ENCODE data around the gene CYP3A7.
"Not testable (repeated sequence)": the region's sequence is repeated elsewhere in the genome, so short reads cannot be mapped to it uniquely, and the experiment has no call there.

Gene CYP3A7

GRCh38 chr7:99698867-99699730 lies 35.9 kb downstream of the CYP3A7 start:
- DNase-seq, result not testable (repeated sequence)

DNA sequence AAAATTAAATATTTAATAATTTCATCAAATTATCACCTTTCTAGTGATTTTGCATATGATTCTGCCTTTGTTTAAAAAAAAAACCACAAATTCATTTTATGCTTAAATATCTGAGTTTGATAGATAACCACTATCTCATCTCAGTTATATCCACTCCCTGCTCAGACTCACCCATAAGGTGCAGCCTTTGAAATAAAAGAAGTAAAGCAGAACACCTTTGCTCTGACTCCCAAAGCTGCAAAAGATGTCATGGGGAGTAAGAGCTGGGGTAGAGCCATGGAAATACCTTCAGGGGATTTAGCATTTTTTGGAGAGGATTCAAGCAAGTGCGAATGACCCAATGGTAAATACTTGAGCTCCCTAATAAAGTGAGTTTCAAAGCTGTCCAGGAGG lies 40.1 kb downstream of the CYP3A7 start:
- no peak for DNase-seq

- DNase-seq, result no peak
These were observed 40.6 kb downstream of the CYP3A7 start for GRCh38 chr7:99694201-99694911.

DNA sequence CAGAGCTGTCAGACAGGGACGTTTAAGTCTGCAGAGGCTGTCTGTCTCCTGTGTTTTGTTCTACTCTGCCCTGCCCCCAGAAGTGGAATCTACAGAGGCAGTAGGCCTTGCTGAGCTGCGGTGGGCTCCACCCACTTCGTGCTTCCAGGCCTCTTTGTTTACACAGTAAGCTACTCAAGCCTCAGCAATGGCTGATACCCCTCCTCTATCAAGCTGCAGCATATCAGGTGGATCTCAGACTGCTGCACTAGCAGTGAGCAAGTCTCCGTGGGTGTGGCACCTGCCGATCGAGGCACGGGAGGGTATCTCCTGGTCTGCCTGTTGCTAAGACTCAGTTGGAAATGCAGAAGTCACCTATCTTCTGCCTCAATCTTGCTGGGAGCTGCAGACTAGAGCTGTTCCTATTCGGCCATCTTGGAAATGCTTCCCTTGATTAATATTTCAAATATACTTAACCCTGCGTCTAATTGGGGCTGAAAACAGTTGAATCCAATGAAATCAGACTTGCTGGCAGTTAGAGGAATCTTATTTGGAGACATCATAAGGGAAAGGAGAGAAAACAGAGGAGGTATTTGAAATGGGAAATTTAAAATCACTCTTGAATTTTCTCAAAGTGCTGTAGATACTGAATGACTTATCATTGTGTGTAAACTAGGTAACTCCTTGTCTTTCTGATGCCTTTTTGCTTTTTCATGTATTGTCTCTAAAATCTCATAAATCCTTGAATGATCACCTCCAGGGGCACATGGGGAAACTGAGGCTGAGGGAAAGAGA lies 41.4 kb downstream of the CYP3A7 start:
- no peak for DNase-seq

DNA sequence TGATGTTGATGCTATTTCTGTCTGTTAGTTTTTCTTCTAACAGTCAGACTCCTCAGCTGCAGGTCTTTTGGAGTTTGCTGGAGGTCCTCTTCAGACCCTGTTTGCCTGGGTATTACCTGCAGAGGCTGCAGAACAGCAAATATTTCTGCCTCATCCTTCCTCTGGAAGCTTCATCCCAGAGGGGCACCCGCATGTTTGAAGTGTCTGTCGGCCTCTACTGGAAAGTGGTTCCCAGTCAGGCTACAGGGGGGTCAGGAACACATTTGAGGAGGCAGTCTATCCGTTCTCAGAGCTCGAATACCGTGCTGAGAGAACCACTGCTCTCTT lies 41.9 kb downstream of the CYP3A7 start:
- no peak for DNase-seq

- not testable (repeated sequence) for DNase-seq
These were observed 42.4 kb downstream of the CYP3A7 start for GRCh38 chr7:99692563-99692962.

GRCh38 chr7:99691658-99692057 lies 43.3 kb downstream of the CYP3A7 start:
- DNase-seq, result not testable (repeated sequence)

DNA sequence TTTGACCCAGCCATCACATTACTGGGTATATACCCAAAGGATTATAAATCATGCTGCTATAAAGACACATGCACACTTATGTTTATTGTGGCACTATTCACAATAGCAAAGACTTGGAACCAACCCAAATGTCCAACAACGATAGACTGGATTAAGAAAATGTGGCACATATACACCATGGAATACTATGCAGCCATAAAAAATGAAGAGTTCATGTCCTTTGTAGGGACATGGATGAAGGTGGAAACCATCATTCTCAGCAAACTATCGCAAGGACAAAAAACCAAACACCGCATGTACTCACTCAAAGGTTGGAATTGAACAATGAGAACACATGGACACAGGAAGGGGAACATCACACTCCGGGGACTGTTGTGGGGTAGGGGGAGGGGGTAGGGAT lies 44.1 kb downstream of the CYP3A7 start:
- DNase-seq, result not testable (repeated sequence)

GRCh38 chr7:99685871-99686608 lies 49.0 kb downstream of the CYP3A7 start:
- not testable (repeated sequence) for DNase-seq

GRCh38 chr7:99685129-99685758 lies 49.8 kb downstream of the CYP3A7 start:
- no peak for DNase-seq

DNA sequence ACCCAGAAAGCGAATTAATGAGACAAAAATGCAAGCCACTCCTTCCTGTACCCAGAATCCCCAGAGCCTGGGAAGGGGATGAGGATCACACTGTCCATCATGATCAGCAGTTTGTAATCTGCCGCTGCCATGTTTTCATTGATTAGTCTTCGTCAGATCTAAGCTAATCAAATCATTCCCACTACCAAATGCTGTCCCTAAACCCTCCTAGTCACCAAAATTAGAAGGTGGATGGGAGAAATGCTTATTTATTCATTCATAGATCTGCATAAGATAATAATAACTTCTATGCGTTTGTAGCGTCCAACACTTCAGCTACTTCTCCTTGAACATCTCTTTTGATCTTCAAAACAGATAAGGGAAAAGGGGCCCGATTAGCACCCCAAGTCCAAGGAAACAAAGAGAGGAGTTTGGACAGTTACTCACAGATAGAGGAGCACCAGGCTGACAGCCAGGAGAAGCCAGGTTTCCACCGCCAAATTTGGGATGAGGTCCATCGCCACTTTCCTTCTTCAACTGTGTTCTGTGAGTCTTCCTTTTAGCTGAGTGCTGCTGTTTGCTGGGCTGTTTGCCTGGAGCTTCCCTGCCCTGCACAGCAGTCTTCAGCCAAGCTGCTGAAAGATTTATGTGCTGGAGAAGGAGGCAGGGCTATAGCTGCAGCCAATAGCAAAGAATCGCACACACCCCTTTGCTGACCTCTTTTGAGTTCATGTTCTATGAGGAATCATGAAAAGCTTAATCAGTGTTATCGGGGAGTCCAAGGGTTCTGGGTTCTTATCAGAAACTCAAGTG lies 55.4 kb downstream of the CYP3A7 start, which contains the start of gene CYP3A5:
CYP3A5 (minus strand) TSS at position 597 of the 792 bp plus-strand sequence; CDS start at position 497, 100 bp downstream.
- DNase-seq, result no peak

DNA sequence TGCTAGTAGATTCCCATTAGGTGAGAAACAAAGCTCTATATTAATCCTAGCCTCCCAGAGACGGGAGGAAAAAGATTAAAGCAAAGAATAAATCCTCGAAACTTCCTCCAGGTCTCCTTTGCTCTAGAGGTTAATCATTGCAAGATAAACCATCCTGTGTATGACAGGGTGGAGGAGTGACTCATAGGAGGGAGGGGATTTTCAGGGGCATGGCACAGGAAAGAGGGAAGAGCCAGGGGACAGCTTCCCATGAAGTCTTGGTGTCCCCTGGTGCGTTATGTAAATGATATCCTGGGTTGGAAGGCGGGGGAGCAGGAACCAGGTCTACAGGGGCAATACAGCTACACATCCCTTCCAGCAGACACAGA lies 56.0 kb downstream of the CYP3A7 start:
- DNase-seq, result no peak

- no peak for DNase-seq
These were observed 57.3 kb downstream of the CYP3A7 start for GRCh38 chr7:99677648-99678045.

DNA sequence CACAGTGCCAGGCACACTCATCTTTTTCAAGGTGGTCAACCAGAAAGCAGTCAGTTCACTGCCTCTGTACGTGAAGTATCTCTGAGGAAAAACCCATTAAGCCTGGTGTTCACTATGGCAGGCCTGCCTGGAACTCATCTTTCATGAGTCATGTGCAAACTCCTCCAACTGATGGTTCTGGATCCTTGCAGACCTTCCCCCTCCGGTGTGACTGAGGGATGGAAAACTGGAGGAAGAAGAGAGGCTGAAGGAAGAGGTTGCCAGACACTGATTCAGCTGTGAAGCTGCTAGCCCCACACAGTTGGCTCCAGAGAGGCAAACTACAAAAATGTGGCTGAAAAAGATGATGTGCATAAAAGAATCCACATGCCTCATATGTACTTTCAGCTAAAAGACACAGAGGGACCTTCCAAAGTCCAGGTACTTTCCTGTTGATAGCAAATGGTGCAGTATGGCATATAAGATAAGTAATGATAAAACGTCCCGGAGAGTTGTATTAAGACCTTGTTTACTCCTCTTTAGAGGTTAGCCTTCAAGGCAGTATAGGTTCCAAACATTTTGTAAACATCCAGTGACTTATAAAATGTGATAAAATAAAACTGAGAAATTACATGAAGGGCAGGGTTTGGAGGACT lies 57.9 kb downstream of the CYP3A7 start:
- no peak for DNase-seq

GRCh38 chr7:99674995-99675742 lies 59.8 kb downstream of the CYP3A7 start:
- no peak for DNase-seq

DNA sequence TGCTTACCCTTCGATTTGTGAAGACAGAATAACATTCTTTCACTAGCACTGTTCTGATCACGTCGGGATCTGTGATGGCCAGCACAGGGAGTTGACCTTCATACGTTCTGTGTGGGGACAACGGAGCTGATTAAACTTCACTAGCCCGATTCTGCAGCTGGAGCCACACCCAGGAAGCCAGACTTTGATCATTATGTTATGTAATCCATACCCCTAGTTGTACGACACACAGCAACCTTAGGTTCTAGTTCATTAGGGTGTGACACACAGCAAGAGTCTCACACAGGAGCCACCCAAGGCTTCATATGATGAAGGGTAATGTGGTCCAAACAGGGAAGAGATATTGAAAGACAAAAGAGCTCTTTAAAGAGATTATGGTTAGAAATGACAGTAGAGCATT lies 62.4 kb downstream of the CYP3A7 start:
- DNase-seq, result no peak

- DNase-seq, result no peak
These were observed 65.2 kb downstream of the CYP3A7 start for GRCh38 chr7:99669782-99670181.

DNA sequence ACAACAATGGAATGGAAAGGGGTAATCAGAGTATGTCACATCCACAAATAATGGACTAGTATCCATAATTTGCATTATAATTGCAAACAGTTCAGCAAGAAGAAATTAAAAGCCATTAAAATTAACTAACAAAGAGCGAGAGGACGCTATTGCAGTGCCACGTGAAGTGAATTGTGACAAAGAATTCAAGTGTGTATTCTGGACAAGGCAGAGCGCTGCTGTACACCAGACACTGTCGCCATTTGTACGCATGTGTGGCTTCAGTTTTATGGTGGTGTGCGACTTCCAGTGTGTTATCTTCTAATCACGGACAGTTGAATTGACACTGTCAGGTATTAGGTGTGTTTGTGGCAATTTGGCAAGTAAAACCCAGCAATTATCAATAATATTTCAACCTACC lies 66.5 kb downstream of the CYP3A7 start:
- DNase-seq, result no peak

DNA sequence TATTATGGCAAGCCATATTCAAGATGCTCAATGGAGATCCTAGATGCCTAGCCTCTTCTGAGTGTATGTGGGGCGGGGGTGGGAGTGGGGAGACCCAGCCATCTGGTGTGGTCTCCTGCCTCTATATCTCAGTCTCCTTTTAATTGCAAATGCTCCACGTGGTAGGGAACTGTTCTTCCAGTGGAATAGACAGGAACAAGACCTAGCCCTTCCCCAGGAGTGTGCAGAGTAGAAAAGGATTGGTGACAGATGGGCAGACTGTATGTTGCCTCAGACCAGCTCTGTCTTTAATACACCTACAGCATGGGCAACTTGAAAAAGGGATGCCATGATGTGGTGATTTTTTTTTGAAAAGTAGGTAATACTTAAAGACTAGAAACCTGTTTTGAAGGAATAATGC lies 67.8 kb downstream of the CYP3A7 start:
- no peak for DNase-seq

DNA sequence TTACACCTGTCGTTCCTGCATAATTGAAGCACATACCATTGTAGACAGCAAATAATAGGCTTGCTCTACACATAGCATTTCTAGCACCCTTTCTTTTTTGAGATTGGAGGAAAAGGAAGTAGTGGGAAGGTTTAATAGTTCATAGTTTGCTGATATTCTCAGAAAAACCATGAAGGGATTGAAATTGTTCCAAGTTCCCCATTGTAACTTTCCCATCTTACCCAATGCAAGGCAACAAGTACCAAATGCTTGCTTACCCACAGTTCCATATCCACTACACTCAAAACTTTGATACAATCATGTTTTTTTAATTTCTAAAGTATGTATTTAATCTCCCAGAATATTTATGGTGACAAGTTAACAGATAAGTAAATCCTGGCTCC lies 69.0 kb downstream of the CYP3A7 start:
- no peak for DNase-seq

Data from CD4-positive, alpha-beta T cell treated with Interleukin-21 for 1 hour (primary cell).